Testis (tissue), 2 donors: ENCODE data around the gene RANBP3L.

Source experiments
- POLR2A ChIP-seq: fragments of 450-650 bp; IDR thresholded peaks from one replicate; pipeline ENCODE4 v1.6.1; 2017; ENCODE audit warnings: antibody characterized with exemption, mild to moderate bottlenecking, moderate library complexity
- TF ChIP-seq, protein P1 (sequence below), 3 experiments: fragments of 450-650 bp in 2 of 3; fragments of 200-600 bp in 1 of 3; sonication (generic) in 1 of 3; IDR thresholded peaks; one replicate each; pipeline ENCODE4 v1.5.1; 2016 to 2019; ENCODE audit warnings: antibody characterized with exemption in 3 of 3, mild to moderate bottlenecking in 2 of 3, moderate library complexity in 1 of 3

DNA sequence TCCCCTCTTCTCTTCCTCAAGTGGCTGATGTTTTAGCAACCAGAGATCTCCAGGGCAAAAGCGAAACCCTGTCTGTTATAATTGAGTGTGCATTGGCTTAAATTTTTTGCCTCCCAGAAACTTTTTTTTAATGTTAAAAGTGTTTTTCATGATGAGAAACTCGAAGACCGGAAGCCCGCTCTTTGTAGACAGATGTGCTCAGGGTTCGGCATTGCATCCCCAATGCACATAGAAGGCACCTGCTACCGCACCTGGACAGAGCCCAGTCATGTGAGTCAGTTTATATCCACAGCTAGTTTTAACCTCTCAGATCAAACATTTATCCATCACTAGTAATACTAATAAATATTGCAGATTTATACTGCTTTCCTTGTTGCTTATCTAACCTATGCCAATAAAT lies 40.5 kb downstream of the RANBP3L start:
- TF ChIP-seq, protein P1, sequence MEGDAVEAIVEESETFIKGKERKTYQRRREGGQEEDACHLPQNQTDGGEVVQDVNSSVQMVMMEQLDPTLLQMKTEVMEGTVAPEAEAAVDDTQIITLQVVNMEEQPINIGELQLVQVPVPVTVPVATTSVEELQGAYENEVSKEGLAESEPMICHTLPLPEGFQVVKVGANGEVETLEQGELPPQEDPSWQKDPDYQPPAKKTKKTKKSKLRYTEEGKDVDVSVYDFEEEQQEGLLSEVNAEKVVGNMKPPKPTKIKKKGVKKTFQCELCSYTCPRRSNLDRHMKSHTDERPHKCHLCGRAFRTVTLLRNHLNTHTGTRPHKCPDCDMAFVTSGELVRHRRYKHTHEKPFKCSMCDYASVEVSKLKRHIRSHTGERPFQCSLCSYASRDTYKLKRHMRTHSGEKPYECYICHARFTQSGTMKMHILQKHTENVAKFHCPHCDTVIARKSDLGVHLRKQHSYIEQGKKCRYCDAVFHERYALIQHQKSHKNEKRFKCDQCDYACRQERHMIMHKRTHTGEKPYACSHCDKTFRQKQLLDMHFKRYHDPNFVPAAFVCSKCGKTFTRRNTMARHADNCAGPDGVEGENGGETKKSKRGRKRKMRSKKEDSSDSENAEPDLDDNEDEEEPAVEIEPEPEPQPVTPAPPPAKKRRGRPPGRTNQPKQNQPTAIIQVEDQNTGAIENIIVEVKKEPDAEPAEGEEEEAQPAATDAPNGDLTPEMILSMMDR (IDR thresholded peaks at IDR 0.05) = no peak
- no peak for TF ChIP-seq POLR2A
